ENCODE measurements around the gene ITGB5. TPM values are rescaled to one million over a fixed set of nuclear protein-coding genes. Genes with fewer than 3 reads are reported as not detected.

ITGB5 gene
- total and polyA plus RNA-seq, 2 donors (not counting 3 experiments of a cell fraction or from before 2014, with no cell fraction given) = 144 to 170 TPM

DNA sequence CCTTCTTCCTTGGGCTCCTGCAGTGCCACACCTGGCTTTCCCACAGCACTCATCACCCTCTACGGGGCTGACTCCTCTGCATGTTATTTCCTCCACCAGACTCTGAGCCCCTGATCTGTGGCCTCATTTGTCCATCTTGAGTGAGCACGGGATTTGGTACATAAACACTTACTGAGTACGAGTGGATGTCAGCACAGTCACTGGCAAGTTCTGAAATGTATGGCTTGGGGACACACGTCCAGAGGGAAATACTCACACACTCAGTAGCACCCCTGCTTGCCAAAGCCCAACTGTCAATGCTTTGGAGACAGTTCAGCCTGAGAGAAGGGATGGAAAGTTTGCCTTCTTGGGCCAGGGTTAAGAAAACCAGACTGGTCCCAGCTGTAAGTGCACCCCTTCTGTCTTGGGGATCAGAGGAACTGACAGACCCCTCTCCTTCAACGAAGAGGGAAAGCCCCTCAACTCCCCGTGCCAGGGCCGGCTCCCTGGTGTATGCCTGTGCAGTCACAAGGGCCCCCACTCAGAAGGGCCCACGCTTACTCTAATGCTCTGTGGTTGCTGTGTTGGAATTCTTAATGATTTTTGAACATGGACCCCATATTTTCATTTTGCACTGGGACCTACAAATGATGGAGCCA is 85.0 kb downstream of the ITGB5 start:
- ChIA-PET CTCF (interaction anchor here (2.6 to 3.1 kb wide), 2 partner anchors 14 to 99 kb away, joined by 17 to 19 read pairs; no protein-coding TSS in a partner anchor), POLR2A (no interaction called here)
- Histone ChIP-seq H4K20me1 (replicated peaks; ENCODE audit: control insufficient read depth, extremely low read depth, insufficient read depth, low read length) (no peaks in the 10 kb centered on the region), H3K36me3 (ENCODE audit: control insufficient read depth in 2 of 2, extremely low read depth in 1 of 2, insufficient read depth in 2 of 2, low read length in 2 of 2) (peaks cover 0 to 2% of the 10 kb centered on the region in 2 experiments), H3K79me2 (ENCODE audit: control insufficient read depth, insufficient read depth, low read length) (no peaks in the 10 kb centered on the region), H3K27me3 (ENCODE audit: control insufficient read depth in 2 of 2, insufficient read depth in 2 of 2, low read length in 2 of 2) (no peaks in the 10 kb centered on the region), H3K4me3 (replicated peaks in 1 of 3; ENCODE audit: insufficient read depth in 1 of 3, low read depth in 1 of 3, low read length in 3 of 3) (no peak overlapping the region), H3K4me2 (ENCODE audit: insufficient read depth, low read length) (no peak overlapping the region), H3K9me1 (replicated peaks; ENCODE audit: control insufficient read depth, extremely low read depth, insufficient read depth, low read length) (no peaks in the 10 kb centered on the region), H3K27ac (ENCODE audit: insufficient read depth, low read depth, low read length) (no peak overlapping the region), H2AFZ (ENCODE audit: low read depth, low read length) (no peak overlapping the region), H3K9ac (replicated peaks; ENCODE audit: extremely low read depth, insufficient read depth, low read length) (no peak overlapping the region), H3K4me1 (ENCODE audit: control insufficient read depth, extremely low read depth, insufficient read depth, low read length) (peaks cover 8% of the 10 kb centered on the region), H3K9me3 (replicated peaks; ENCODE audit: control insufficient read depth, insufficient read depth, low read length) (no peaks in the 10 kb centered on the region)
- FAIRE-seq = no peak
- dilution Hi-C loops (cut with MboI; ENCODE audit: extremely low pct_ligation_motif_present, low sequenced_read_pairs) (no loop called here), intact Hi-C loops (cut with micrococcal nuclease) (no loop called here)
- no TSS peak for BruUV-seq (replicated peaks)
- no peak for DNase-seq (ENCODE audit: low read depth, low spot score)
- TF ChIP-seq POLR2A (IDR thresholded peaks at IDR 0.05; ENCODE audit: low read depth, low read length) (no peak), JUN (IDR thresholded peaks at IDR 0.05; ENCODE audit: borderline replicate concordance, insufficient read depth, insufficient read length, low read depth) (no peak), EZH2 (IDR thresholded peaks at IDR 0.05; ENCODE audit: borderline replicate concordance, low read depth, low read length, severe bottlenecking) (no peak), POLR2AphosphoS5 (IDR thresholded peaks at IDR 0.05; ENCODE audit: insufficient read depth, low read depth, low read length) (no peak), MYC (IDR thresholded peaks at IDR 0.05; ENCODE audit: low read depth, low read length) (no peak), GATA2 (IDR thresholded peaks at IDR 0.05; ENCODE audit: insufficient read depth, insufficient read length, low read depth, low read length) (no peak), FOS (IDR thresholded peaks at IDR 0.05; ENCODE audit: borderline replicate concordance, insufficient read depth, low read length) (no peak)
- TF ChIP-seq, protein P1, sequence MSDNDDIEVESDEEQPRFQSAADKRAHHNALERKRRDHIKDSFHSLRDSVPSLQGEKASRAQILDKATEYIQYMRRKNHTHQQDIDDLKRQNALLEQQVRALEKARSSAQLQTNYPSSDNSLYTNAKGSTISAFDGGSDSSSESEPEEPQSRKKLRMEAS (IDR thresholded peaks at IDR 0.05; ENCODE audit: insufficient read depth, insufficient read length) = no peak
- TF ChIP-seq, protein P2, sequence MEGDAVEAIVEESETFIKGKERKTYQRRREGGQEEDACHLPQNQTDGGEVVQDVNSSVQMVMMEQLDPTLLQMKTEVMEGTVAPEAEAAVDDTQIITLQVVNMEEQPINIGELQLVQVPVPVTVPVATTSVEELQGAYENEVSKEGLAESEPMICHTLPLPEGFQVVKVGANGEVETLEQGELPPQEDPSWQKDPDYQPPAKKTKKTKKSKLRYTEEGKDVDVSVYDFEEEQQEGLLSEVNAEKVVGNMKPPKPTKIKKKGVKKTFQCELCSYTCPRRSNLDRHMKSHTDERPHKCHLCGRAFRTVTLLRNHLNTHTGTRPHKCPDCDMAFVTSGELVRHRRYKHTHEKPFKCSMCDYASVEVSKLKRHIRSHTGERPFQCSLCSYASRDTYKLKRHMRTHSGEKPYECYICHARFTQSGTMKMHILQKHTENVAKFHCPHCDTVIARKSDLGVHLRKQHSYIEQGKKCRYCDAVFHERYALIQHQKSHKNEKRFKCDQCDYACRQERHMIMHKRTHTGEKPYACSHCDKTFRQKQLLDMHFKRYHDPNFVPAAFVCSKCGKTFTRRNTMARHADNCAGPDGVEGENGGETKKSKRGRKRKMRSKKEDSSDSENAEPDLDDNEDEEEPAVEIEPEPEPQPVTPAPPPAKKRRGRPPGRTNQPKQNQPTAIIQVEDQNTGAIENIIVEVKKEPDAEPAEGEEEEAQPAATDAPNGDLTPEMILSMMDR (IDR thresholded peaks at IDR 0.05; ENCODE audit: extremely low read depth in 1 of 2, insufficient read depth in 1 of 2, low read depth in 1 of 2, low read length in 2 of 2) = no peak

Data from endothelial cell of umbilical vein (primary cell).